Lower leg skin (tissue), 3 donors: Measurements from ENCODE around the gene NMNAT3.

Experiments used
- POLR2A ChIP-seq, 2 donors: fragments of 450-650 bp; IDR thresholded peaks; one replicate each; pipeline ENCODE4 v1.6.1; 2016 to 2017; ENCODE audit warnings: antibody characterized with exemption in 2 of 2, mild to moderate bottlenecking in 1 of 2, moderate library complexity in 1 of 2
- TF ChIP-seq, protein P1 (sequence below), 3 donors: fragments of 450-650 bp; IDR thresholded peaks; one replicate each; pipeline ENCODE4 v1.5.1; 2016; ENCODE audit warnings: antibody characterized with exemption in 3 of 3, mild to moderate bottlenecking in 3 of 3, moderate library complexity in 2 of 3

DNA sequence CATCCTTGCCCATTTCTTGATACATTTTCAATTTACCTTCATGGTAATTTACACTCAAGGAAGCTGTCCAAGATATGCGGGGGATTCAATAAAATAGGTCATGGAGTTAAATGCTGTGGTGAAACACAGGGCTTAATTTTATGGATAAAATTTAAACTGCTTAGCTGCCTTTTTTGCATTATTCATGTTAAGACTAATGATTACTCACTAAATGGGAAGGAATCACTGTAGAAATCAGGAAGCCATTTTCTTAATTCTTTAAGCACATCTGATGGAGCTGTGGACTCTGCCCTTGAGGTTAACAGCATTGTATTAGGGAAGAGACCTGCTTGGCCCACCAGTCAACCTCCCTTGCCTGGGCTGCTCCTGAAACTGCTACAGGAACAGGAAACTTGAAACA is 75.8 kb downstream of the NMNAT3 start:
- TF ChIP-seq, protein P1, sequence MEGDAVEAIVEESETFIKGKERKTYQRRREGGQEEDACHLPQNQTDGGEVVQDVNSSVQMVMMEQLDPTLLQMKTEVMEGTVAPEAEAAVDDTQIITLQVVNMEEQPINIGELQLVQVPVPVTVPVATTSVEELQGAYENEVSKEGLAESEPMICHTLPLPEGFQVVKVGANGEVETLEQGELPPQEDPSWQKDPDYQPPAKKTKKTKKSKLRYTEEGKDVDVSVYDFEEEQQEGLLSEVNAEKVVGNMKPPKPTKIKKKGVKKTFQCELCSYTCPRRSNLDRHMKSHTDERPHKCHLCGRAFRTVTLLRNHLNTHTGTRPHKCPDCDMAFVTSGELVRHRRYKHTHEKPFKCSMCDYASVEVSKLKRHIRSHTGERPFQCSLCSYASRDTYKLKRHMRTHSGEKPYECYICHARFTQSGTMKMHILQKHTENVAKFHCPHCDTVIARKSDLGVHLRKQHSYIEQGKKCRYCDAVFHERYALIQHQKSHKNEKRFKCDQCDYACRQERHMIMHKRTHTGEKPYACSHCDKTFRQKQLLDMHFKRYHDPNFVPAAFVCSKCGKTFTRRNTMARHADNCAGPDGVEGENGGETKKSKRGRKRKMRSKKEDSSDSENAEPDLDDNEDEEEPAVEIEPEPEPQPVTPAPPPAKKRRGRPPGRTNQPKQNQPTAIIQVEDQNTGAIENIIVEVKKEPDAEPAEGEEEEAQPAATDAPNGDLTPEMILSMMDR (IDR thresholded peaks at IDR 0.05) = no peak
- no peak for TF ChIP-seq POLR2A (IDR thresholded peaks at IDR 0.05)
